GM21528 (cell line): Measurements from ENCODE around the gene POLA1.

Source experiments
- ATAC-seq: cut with Tn5 transposase; IDR thresholded peaks from one replicate; pipeline ENCODE4 v1.9.1; 2021; ENCODE audit warnings: mild to moderate bottlenecking, moderate library complexity; ENCODE audit not compliant: unreplicated experiment, low FRiP score

The POLA1 gene

DNA sequence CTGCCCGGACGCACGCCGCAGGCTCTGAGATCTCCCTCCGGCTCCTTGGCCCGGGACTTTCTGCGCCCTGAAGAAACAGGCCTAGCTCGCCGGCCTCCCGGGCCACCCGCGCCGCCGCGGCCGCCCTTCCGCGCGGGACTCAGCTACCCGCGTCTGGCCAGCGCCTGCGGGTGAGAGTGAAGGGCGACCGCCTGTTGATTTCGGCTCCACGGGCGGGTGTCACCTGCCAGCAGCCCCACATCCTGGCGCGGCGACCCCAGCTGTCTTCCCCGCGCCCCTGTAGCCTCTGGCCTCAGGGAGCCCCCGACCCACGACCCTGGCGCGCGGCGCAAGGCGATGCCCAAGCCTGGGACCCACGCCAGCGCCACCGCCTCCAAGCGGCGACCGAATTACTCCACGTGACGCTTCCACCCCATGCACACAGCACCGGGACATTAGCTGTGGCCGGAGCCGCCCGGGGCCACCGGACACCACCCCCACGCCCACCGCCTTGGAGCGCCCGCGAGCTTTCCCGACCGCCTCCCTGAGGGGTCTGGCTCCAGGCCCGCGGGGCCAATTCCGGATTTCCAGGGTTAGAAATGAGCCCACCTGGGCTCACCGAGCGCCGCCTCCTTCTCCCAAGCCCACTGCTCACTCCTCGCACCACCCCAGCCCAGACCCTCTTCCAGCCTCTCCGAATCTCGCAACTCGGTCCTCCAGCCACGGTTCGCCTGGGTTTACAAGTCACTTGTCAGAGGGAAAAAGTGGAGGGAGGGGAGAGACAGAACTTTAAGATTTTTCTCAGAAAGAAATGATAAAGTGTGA lies 311.9 kb downstream of the POLA1 start:
- ATAC-seq = no peak

DNA sequence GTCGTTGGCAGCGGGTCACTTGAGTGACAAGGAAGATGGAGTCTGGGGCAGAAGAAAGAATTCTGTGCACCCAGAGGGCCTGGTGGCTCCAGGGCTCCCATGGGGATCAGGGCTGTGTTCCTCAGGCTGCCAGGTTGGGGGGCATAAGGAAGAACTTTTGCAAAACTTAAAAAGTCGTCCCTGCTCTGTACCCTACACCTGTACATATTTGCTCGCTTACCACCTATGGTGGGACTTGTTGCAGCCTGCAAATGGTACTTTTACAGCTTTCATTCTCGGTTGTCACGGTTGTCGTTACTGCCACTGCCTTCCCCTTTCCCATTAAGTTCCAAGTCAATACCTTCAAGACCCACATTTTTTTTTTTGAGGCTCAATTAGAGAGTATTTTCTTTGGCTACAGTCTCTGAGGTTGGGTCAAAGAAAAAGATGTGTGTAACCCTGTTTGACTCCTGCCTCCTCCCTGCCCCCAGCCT lies 312.9 kb downstream of the POLA1 start:
- no peak for ATAC-seq

DNA sequence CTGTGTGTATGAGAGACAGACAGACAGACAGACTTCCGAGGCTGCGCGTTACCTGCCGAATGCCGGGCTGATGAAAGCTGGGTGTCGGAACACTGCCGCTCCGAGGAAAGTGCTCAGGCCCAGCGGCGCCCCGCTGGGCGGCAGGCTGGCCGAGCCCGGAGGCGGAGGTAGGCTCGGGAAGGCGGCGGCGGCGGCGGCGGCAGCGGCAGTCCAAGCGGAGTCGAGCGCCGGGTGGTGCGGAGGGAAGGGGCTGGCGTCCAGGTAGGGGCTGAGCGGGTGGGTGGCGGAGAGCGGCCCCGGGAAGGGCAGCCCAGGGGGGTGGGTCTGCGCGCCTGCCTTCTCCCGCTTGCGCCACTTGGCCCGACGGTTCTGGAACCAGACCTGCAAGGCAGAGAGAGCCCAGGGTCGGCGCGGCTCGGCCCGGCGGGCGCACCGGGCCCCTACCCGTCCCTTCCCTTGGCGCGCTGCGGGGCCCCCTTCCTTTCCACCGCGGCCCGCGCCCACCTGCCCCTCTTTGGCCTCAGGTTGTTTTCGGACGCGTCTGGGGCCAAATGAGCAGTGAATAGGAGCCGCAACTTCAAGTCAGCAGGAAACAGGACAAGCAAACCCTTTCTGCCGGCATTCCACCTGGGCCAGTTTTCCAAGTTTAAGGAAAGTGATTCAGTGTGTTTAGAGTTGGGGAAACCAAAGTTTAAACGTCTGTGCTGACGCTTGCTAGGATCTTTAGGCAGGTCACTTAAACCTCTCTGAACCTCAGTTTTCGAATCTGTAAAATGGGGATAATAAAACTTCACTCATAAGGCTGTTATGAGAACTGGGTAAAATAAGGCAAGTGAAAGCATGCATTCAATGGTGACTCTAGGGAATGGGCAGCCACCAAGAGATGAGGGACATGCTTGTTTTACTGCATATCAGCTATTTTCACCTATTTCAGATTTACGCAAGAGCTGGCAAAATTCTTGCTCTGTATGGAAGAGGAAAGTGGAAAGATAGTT lies 313.6 kb downstream of the POLA1 start:
- no peak for ATAC-seq

DNA sequence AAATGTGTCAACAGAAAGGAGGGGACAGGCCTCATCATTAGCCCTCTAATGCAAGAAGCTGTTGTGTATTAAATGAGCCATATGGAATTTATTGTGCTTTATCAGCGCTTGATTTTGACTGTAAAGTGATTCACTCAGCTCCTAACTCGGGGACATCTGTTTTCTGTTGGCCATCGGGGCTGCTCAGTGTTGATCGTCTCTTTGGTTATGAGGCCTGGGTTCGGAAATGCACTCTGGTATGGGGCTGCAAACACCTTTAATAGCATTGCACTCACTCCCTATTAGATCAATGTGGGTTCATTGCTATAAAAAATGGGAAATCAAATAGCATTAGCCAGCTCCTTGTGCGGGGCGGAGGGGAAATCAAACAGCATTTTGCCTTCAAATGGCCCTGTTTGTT lies 315.7 kb downstream of the POLA1 start:
- ATAC-seq = no peak

DNA sequence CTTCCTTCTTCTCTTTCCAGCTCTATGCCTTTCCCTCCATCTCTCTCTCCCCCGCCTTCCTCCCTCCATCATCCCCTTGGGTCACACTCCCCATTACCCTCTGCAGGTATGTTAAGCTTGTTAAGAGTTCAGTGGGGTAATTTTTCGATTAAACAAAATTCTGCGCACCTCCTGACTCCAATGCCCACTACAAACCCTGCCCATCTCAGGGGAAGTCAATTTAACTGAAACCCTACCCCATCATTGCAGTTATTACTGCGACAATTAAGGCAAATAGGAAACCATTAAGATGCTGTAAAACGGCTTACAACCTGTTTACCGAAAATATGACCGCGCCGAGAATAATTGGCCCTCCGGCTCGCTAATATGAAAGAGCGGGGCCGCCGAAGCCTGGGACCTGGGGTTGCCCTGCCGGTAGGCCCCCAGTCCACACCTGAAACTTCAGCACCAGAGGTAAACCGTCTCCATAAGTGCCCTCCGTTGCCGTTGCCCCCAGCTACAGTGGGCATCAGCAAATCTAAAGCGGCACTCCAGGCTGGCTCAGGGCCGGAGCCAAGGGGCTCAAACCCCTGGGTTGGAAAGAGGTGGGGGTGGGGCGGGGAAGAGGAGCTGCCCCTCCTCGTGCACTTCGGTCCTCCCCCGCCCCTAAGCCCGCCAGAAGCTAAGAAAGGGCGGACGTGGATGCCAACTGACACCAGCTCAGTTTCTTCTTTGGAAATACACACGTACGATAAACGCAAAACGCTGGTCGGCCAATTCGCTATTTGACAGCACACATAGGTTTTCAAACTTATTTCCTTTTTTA lies 317.3 kb downstream of the POLA1 start:
- ATAC-seq = no peak

DNA sequence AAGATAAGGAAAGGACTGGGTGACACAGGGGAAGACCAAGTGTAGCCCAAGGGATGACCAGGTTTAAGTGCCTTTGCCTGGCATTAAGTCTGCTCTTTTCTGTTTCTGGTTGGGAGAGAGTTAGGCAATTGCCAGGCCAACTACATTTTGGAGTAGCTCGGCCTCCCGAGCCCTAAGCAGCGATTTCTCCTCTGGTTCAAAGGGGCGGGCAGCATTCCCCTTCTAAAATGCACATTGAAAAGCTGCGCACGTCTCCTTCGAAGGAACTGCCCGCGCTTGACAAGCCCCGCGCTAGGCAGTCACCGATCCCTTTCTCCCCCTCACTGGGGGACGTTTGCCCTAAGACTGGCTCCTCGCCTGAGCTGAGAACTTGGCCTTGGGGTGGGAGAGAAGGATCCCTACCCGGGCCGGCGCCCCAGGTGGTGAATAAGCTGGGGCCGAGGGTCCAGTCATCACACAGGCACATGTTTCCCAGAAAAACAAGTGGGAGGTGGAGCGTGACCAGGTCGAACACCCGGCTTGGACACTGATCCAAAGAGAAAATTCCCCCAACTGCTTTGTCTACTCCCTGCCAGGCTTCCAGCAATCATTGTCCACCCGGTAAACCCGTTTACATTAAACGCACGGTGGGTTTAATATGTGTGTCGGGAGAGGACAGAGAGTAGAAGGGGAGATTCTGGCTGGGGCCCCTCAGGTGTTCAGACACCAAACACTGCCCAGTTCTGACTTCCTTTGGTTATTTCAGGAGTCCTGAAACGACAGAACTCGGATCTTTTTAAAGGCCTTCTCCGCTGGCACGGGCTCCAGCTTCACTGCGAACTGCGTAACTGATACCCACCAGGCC lies 318.1 kb downstream of the POLA1 start:
- ATAC-seq = no peak

DNA sequence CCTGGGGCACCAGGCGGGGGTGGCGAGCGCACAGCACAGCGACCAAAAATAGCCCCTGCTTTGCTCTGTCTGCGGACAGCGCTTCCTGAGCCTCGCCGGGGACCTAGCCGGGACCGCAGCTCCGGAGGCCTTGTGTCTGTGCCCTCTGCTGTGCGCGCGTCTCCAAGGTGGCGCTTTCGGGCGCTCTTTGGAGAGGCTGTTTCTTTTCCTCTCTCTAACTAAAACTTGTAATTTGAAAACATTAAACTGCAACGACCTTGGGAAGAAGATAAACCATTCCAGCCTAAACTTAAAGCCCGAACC lies 318.7 kb downstream of the POLA1 start:
- ATAC-seq = no peak

DNA sequence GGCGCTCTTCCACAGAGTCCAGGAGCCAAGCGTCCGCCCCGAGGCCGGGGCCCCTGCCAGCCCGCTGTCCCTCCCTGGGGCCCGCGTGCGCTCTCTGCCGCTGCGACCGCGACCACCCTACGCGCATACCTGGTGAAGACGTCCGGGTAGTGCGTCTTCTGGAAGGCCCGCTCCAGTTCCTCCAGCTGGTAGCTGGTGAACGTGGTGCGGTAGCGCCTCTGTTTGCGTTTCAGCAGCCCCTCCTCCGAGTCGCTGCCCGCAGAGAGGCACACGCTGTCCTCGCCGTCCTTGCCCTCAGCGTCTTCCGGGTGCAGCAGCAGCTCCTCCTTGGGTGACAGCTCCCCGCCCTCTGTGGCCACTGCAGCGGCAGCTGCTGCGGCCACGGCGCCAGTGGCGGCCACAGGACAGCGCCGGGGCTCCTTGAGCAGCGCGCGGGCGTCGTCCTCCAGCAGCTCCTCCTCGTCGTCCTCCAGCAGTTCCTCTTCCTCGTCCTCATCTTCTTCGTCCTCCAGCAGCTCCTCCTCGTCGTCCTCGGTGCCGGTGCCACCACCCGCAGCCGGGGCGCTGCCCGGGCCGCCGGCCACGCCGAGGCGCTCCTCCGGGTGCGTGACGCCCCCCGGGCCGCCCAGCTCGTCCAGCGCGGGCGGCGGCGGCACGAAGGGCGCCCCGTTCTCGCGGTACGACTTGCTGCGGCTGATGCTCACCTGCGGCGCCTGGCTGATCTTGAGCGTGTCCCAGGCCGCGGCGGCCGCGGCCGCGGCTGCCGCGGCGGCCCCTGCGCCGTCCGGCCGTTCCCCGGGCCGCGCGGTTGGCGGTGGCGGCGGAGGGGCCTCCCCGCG lies 319.3 kb downstream of the POLA1 start:
- ATAC-seq = no peak

DNA sequence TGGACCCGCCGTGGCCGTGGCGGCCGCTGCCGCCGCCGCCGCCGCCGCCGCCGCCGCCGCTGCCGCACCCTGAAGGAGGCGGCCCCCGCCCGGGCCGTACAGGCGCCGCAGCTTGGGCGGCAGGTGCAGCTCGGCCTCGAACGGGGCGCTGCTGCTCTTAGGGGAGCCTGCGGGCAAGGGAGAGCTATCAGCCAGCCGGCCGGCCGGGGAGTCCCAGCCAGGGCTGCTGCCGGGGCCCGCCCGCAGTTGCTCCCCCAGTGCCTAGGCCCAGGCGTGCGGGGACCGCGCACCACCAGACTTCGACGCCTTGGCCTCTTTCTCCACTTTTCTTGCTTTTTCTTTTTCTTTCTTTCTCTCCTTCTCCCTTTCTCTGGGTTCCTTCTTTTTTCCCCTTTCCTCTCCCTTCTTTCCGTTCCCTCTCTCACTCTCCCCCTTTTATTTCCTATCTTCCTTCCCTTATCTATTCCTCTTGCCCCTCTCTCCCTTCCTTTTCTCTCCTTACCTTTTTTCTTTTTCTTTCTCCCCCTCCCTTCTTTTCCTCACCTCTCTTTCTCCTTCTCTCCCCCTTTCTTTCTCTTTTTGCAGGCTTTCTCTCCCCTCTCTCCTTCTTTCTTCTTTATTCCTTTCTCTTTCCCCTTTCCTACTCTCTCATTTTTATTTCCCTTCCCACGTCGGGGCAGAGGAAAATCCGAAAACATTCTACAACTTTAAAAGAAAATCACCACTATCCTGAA lies 320.1 kb downstream of the POLA1 start:
- no peak for ATAC-seq

DNA sequence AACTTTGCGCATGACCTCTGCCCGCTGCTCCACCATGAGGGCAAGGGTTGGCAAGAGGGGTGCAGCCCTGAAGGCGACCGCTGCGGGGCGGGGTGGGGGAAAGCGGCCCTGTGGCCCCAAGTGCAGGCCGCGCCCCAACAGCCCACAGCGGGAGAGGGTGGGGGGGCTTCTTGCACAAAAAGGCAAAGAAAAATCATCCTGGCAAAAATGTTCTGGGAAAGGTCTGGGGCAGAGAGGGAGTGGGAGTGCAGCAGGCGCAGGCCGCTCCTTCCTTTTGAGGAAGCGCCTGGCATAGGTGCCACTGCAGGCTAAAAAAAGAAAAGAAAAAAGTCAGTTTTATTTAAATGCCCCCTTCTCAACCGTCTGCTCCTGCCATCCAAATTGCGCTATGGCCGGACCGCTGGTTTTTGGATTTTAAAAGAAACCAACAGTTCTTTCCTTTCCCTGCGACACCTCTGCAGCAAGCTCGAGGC lies 320.7 kb downstream of the POLA1 start:
- no peak for ATAC-seq

DNA sequence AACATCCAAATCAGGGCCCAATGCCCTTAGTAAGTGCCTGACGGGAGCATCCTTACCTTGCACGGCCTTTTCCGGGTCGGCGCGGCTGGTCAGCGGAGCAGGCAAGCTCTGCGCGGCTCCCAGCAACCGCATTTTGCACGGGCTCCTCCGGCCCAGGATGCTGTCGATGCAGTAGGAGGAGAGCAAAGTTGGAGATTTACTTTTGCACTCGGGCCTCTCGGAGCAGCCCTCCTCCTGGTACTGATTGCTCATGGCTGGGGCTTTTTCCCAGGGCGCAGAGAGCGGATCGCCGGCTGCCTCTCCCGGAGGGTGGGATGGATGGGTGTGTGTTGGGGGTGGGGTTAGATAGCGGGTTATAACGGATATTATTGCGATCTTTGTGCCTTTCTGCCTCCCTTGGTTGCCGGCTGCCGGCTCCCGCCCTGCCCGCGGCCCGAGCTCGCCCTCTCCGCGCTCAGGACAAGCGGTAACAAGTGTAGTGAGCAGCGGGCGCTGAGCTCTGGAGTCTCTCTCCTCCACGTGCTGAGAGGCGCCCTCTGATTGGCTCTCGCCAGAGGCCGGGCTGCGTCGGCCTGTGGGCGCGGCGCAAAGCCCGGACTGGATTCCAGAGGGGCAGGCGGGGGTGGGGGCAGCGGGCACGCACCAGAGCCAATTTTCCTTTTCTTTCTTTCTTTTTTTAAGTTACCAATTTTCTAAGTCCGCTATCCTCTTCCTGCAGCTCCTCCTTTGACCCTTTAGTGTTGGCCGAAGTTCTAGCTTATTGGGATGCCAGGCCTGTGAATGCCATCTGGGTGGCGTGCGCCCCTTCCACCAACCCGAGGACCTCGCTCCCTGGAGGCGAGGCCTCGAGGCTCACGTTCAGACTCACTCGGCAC lies 322.0 kb downstream of the POLA1 start, which contains the start of gene ARX:
Gene ARX (minus strand): TSS at position 480 of the 875 bp plus-strand sequence. CDS start 228 bp downstream, at position 252.
- no peak for ATAC-seq

DNA sequence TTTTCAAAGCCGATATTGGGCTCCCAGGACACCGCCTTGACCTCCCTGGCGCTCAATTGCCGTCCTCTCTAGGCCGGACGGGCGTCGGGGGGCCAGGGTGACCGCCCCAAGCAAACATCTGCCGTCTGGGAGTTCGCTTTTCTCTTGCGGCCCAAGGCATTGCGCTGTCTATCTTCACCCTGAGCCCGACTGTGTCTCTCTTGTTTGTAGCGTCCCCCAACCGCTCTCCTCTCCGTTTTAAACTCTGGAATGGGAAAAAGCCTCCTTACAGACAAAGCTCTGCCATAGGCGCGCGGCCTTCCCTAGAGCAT lies 322.6 kb downstream of the POLA1 start:
- ATAC-seq = no peak

DNA sequence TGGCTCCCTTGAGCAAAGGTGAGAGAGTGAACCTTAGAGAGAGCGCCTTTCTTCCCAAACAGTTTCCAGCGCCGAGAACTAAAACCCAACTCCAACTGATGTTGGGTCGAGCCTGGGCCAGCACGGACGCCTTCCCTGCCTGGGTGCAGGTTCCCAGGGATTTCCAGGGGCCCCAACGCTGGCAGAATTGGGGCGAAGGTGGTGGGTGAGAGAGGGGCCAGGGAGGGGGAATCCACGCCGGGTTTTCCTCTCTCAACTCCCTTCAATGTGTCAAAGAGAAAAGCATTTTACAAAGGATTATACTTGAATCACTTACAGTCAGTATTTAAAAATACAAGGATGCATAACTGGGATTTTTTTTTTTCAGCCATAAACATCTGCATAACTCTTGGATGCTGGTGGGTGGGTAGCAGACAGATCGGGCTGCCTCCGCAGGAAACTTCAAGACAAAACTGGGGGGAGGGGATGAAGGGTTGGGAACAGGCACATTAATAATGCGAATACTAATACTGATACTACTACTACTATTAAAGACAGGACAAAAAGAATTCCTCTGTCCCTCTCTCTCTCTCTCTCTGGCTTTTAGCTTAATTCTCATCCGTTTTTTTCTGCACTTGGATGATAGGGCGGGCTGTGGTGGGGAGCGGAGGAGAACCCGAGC lies 323.4 kb downstream of the POLA1 start:
- no peak for ATAC-seq

DNA sequence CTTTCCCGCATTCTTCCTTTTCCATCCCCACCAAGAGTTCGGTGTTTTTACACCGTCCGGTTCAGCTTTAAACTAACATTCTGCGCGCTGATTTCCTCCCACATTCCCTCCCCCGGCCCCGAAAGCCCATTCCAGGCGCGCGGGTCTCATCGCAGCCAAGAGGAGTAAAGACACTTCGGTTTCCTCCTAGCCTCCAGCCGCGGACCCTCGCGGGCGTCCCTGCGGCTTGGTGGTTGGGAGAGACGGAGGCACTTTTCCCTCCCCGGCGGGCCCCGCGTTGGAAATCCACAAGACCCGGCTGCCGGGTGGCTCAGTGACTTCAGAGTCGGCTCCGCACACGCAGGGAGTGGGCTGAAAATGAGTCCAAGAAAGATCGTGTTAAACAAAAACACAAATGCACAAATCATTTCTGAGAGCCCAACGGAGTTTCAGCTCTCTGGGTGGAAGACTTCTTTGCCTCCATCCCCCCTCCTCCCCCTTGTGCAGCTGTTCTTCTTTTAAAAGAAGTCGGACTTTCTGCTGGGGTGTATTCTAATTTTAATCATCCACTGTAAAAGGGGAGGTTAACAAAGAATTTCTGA lies 324.0 kb downstream of the POLA1 start:
- no peak for ATAC-seq

DNA sequence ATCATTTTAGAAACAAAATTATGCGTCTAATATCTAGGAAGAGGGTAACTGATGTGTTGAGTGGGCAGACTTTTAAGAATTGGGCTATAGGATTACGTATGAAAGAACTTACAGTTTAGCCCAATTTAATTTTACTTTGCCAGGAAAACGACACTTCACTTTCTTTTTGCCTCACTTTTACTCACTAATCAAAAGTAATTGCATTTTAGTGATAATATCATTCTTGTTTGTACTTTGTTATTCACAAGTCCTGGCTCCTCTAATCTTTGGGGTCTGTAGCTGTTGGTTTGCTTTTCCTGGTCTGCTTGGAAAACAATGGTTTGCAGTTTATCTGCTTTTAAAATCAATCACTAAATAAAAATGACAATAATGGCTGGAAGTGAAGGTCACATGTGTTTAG lies 325.0 kb downstream of the POLA1 start:
- no peak for ATAC-seq

DNA sequence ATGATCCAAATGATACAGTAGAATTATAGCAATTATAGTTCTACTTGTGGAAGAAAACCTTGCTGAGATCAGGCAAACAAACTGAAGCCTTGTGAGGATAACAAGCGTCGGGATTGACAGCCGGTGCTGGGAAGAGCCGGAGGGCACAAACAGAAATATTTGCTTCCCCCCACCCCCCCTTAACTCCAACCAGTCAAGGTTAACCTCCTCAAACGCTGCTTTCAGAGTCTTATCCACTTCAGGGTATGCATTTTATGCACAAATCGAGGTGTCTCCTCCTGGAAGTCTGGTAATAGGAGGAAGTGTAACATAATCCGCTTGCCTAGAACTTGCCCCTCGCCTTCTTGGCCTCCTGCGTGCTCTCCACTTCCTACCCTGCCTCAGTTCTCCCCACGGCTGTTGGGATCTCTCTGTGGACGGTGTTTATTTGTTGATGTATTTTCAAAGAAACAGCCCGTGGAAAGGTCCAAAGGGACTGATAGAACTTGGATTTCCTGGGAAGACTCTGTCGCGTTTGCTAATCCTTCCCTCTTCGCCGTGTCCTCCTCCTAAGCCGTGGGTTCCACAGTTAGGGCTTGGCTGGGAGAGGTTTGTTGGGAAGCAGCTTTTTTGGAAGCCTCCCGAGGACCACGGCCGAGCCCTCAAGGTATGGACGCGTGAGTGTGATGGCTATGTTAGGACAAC lies 326.1 kb downstream of the POLA1 start:
- no peak for ATAC-seq
